Measurements from ENCODE around the gene LHB.
"Not testable (repeated sequence)": the region's sequence is repeated elsewhere in the genome, so short reads cannot be mapped to it uniquely, and the experiment has no call there.

DNA sequence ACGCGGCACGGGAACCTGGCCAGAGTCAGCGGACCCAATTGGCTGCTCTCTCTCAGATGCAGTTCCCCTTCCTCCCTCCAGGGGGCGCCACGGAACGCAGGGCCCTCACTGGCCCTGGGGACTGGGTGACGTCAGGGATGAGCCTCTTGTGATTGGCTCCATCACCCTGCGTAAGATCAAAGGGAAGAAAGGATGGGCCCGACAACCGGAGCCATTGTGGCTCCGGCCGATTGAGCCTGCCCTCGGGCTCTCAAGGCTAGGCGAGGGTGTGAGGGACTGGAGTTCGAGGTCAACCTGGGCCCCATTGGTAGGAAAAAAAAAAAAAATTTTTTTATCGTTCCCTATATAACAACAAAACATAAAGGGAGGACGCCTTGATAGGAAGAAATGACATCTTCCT lies 19.9 kb upstream of the LHB start, which contains the start of gene CGB1:
- TF ChIP-seq, protein P1, sequence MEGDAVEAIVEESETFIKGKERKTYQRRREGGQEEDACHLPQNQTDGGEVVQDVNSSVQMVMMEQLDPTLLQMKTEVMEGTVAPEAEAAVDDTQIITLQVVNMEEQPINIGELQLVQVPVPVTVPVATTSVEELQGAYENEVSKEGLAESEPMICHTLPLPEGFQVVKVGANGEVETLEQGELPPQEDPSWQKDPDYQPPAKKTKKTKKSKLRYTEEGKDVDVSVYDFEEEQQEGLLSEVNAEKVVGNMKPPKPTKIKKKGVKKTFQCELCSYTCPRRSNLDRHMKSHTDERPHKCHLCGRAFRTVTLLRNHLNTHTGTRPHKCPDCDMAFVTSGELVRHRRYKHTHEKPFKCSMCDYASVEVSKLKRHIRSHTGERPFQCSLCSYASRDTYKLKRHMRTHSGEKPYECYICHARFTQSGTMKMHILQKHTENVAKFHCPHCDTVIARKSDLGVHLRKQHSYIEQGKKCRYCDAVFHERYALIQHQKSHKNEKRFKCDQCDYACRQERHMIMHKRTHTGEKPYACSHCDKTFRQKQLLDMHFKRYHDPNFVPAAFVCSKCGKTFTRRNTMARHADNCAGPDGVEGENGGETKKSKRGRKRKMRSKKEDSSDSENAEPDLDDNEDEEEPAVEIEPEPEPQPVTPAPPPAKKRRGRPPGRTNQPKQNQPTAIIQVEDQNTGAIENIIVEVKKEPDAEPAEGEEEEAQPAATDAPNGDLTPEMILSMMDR (IDR thresholded peaks at IDR 0.05; ENCODE audit: low read length), result peak; percentile 64
- not testable (repeated sequence) for TF ChIP-seq EZH2 (IDR thresholded peaks at IDR 0.05; ENCODE audit: borderline replicate concordance, low read length)
